MM.1S (cell line): ENCODE data around the gene ZNF619.

Experiments
- CTCF ChIP-seq: fragments of 300-600 bp; sonication (generic); IDR thresholded peaks from 2 replicates; pipeline ENCODE4 v1.5.1; 2016; ENCODE audit warnings: antibody characterized with exemption, low read length, mixed read lengths
- EZH2 ChIP-seq: fragments of 300-600 bp; sonication (generic); optimal IDR thresholded peaks from 2 replicates; pipeline ENCODE3; 2017; ENCODE audit warnings: low read depth, mild to moderate bottlenecking, antibody characterized with exemption, low read length, mixed read lengths
- EZH2phosphoT487 ChIP-seq: fragments of 300-600 bp; sonication (generic); IDR thresholded peaks from 2 replicates; pipeline ENCODE4 v1.6.1; 2018; ENCODE audit warnings: antibody characterized with exemption, low read length

GRCh38 chr3:40465111-40465407, 11.9 kb upstream of the ZNF619 start:
- TF ChIP-seq CTCF (no peak), EZH2 (no peak), EZH2phosphoT487 (no peak)
